GM23338 (cell line): Measurements from ENCODE around the gene EARS2. TPM values are rescaled to one million over a fixed set of nuclear protein-coding genes. Genes with fewer than 3 reads are reported as not detected.

Source experiments
- ATAC-seq: fragments of 200-7000 bp; cut with Tn5 transposase; 3 replicates; pipeline ENCODE4 v1.9.1; 2020
- DNase-seq: peaks from one replicate; pipeline ENCODE4 v3.0.0-alpha.2; 2015; ENCODE audit warnings: low spot score
- H2AFZ ChIP-seq: fragments of 200-600 bp; sonication (generic); 2 replicates; pipeline ENCODE4 v1.8.0; 2016; ENCODE audit warnings: antibody characterized with exemption, mild to moderate bottlenecking, moderate library complexity
- H3F3A ChIP-seq: fragments of 200-600 bp; sonication (generic); replicated peaks from 2 replicates; pipeline ENCODE4 v1.8.0; 2017; ENCODE audit warnings: antibody characterized with exemption, mixed run types, low read depth
- H3K27ac ChIP-seq: fragments of 200-600 bp; sonication (generic); 2 replicates; pipeline ENCODE4 v1.6.1; 2016; ENCODE audit warnings: low read depth
- H3K27me3 ChIP-seq: fragments of 200-600 bp; sonication (generic); 2 replicates; pipeline ENCODE4 v1.8.0; 2016; ENCODE audit warnings: mild to moderate bottlenecking, mixed run types, moderate library complexity; ENCODE audit not compliant: insufficient read depth
- H3K36me3 ChIP-seq: fragments of 200-600 bp; sonication (generic); 2 replicates; pipeline ENCODE4 v1.8.0; 2016; ENCODE audit warnings: mild to moderate bottlenecking; ENCODE audit not compliant: insufficient read depth
- H3K4me1 ChIP-seq: fragments of 200-600 bp; sonication (generic); 2 replicates; pipeline ENCODE4 v1.8.0; 2016; ENCODE audit warnings: mild to moderate bottlenecking, moderate library complexity; ENCODE audit not compliant: insufficient read depth
- H3K4me2 ChIP-seq: fragments of 200-600 bp; sonication (generic); 2 replicates; pipeline ENCODE4 v1.7.1; 2017; ENCODE audit warnings: mixed run types
- H3K4me3 ChIP-seq: fragments of 200-600 bp; sonication (generic); 2 replicates; pipeline ENCODE4 v1.6.1; 2016; ENCODE audit warnings: mixed run types
- H3K79me2 ChIP-seq: fragments of 200-600 bp; sonication (generic); replicated peaks from 2 replicates; pipeline ENCODE4 v1.8.0; 2017; ENCODE audit warnings: mild to moderate bottlenecking; ENCODE audit not compliant: insufficient read depth
- H3K9me2 ChIP-seq: fragments of 200-600 bp; sonication (generic); 2 replicates; pipeline ENCODE4 v1.8.0; 2017; ENCODE audit not compliant: insufficient read depth
- H4K20me1 ChIP-seq: fragments of 200-600 bp; sonication (generic); replicated peaks from 2 replicates; pipeline ENCODE4 v1.8.0; 2017; ENCODE audit warnings: mild to moderate bottlenecking; ENCODE audit not compliant: insufficient read depth
- H3K27ac Mint-ChIP-seq: 2 replicates; pipeline ENCODE4 v1.8.0; 2020; ENCODE audit warnings: inconsistent platforms, mild to moderate bottlenecking, moderate library complexity, mixed read lengths
- H3K27me3 Mint-ChIP-seq: 3 replicates; pipeline ENCODE4 v1.8.0; 2022; ENCODE audit warnings: low read depth, mild to moderate bottlenecking, moderate library complexity, mixed read lengths, inconsistent platforms; ENCODE audit not compliant: insufficient read depth, poor library complexity
- H3K36me3 Mint-ChIP-seq: 3 replicates; pipeline ENCODE4 v1.8.0; 2021; ENCODE audit warnings: low read depth, mild to moderate bottlenecking, inconsistent platforms, moderate library complexity, mixed read lengths
- H3K4me1 Mint-ChIP-seq: 3 replicates; pipeline ENCODE4 v1.8.0; 2020; ENCODE audit warnings: mild to moderate bottlenecking, inconsistent platforms, mixed read lengths
- H3K4me3 Mint-ChIP-seq: 3 replicates; pipeline ENCODE4 v1.8.0; 2021; ENCODE audit warnings: moderate library complexity, mild to moderate bottlenecking, inconsistent platforms, mixed read lengths
- H3K9me3 Mint-ChIP-seq: 3 replicates; pipeline ENCODE4 v1.8.0; 2020; ENCODE audit warnings: moderate library complexity, mild to moderate bottlenecking, inconsistent platforms, mixed read lengths
- CREB1 ChIP-seq: fragments of 250-450 bp; sonication (Bioruptor Pico); IDR thresholded peaks from 2 replicates; pipeline ENCODE4 v1.5.0; 2020; ENCODE audit warnings: low read depth, mild to moderate bottlenecking, moderate library complexity
- CTCF ChIP-seq, 2 experiments: fragments of 200-600 bp in 1 of 2; sonication (generic) in 1 of 2; conservative IDR thresholded peaks; 2 replicates each; pipeline versions ENCODE4 v1.5.1 to v1.6.1; 2016 to 2017; ENCODE audit warnings: antibody characterized with exemption in 2 of 2, low read depth in 2 of 2, mild to moderate bottlenecking in 2 of 2, moderate library complexity in 1 of 2
- EZH2 ChIP-seq: fragments of 200-600 bp; sonication (generic); IDR thresholded peaks from one replicate; pipeline ENCODE4 v1.8.0; 2017; ENCODE audit warnings: antibody characterized with exemption, mild to moderate bottlenecking, low read depth; ENCODE audit not compliant: unreplicated experiment
- JUNB ChIP-seq: IDR thresholded peaks from one replicate; pipeline ENCODE4 v1.6.1; 2016; ENCODE audit warnings: antibody characterized with exemption; ENCODE audit not compliant: unreplicated experiment
- REST ChIP-seq: IDR thresholded peaks from one replicate; pipeline ENCODE4 v1.6.1; 2018; ENCODE audit warnings: antibody characterized with exemption; ENCODE audit not compliant: unreplicated experiment
- ZNF114 ChIP-seq: fragments of 250-450 bp; sonication (Bioruptor Pico); IDR thresholded peaks from 2 replicates; pipeline ENCODE4 v1.5.0; 2020; ENCODE audit warnings: mild to moderate bottlenecking, moderate library complexity
- ZNF462 ChIP-seq: fragments of 250-450 bp; sonication (Bioruptor Pico); IDR thresholded peaks from 2 replicates; pipeline ENCODE4 v1.5.0; 2020; ENCODE audit warnings: mild to moderate bottlenecking, moderate library complexity
- polyA plus RNA-seq: library from polyadenylated mRNA; unstranded; fragments of >200 nt; fragmentation: Nextera tagmentation; extraction: Ambion mirVana; gene quantifications from 2 replicates; pipeline ENCODE4 v1.2.1, GENCODE V29; 2016
- total RNA-seq: library from RNA; depleted of rRNA; stranded (reverse); fragments of >200 nt; shearing (Covaris generic); gene quantifications from 2 replicates; pipeline ENCODE4 v1.2.3, GENCODE V29; 2014

EARS2 gene
- total and polyA plus RNA-seq, 2 experiments from 2014 or later = 22.6 to 89.1 TPM

GRCh38 chr16:23523876-23524385 lies 33.2 kb downstream of the EARS2 start (continued):
- TF ChIP-seq ZNF462 (CRISPR knock-in tag) = no peak
- no peak for TF ChIP-seq CTCF (conservative IDR thresholded peaks at IDR 0.05; ENCODE audit: low read depth in 2 of 2)
- TF ChIP-seq CREB1 (CRISPR knock-in tag) = no peak
- TF ChIP-seq ZNF114 (CRISPR knock-in tag) = no peak
- TF ChIP-seq JUNB = no peak
- TF ChIP-seq EZH2 = no peak

- no peaks in the 10 kb centered on the region for H3K9me3 Mint-ChIP-seq
- ATAC-seq = no peak
- H3K4me1 Mint-ChIP-seq = no peaks in the 10 kb centered on the region
These were observed 33.8 kb downstream of the EARS2 start for GRCh38 chr16:23523321-23523720.

More at GRCh38 chr16:23523321-23523720, 33.8 kb downstream of the EARS2 start:
- Histone ChIP-seq H2AFZ (no peak overlapping the region), H3K4me2 (no peak overlapping the region), H3K36me3 (peaks cover 31% of the 10 kb centered on the region), H3K79me2 (no peaks in the 10 kb centered on the region), H3F3A (no peaks in the 10 kb centered on the region), H3K4me3 (no peak overlapping the region), H3K4me1 (no peaks in the 10 kb centered on the region), H3K27me3 (no peaks in the 10 kb centered on the region), H3K9me2 (no peaks in the 10 kb centered on the region), H3K27ac (no peak overlapping the region), H4K20me1 (peaks cover 5% of the 10 kb centered on the region)
- Mint-ChIP-seq H3K27me3 (no peaks in the 10 kb centered on the region), H3K4me3 (no peak overlapping the region), H3K27ac (no peak overlapping the region), H3K36me3 (peaks cover 72% of the 10 kb centered on the region)
- TF ChIP-seq JUNB = no peak
- TF ChIP-seq REST = no peak
- TF ChIP-seq ZNF114 (CRISPR knock-in tag) = no peak
- DNase-seq = no peak
